HepG2 (cell line): ENCODE data around the gene CCDC191. TPM values are rescaled to one million over a fixed set of nuclear protein-coding genes. Genes with fewer than 3 reads are reported as not detected.

Experiments used
- BORCS8-MEF2B ChIP-seq: sonication (generic); formaldehyde crosslinking; IDR thresholded peaks from 2 replicates; pipeline ENCODE4 v1.8.0; 2022; ENCODE audit warnings: mild to moderate bottlenecking, missing genetic modification reagents
- CREB3 ChIP-seq: sonication (generic); formaldehyde crosslinking; IDR thresholded peaks from 2 replicates; pipeline ENCODE4 v1.5.0; 2020; ENCODE audit warnings: missing genetic modification reagents
- FOXP4 ChIP-seq: sonication (generic); formaldehyde crosslinking; IDR thresholded peaks from 2 replicates; pipeline ENCODE4 v1.4.0; 2020; ENCODE audit warnings: missing genetic modification reagents
- HOXA3 ChIP-seq: sonication (generic); formaldehyde crosslinking; IDR thresholded peaks from 2 replicates; pipeline ENCODE4 v1.5.0; 2020; ENCODE audit warnings: missing genetic modification reagents
- IRF2 ChIP-seq: IDR thresholded peaks from 2 replicates; pipeline ENCODE4 v1.6.1; 2018; ENCODE audit warnings: missing genetic modification reagents, missing compliant biosample characterization
- KIAA2018 ChIP-seq: sonication (generic); formaldehyde crosslinking; IDR thresholded peaks from 2 replicates; pipeline ENCODE4 v1.5.0; 2020; ENCODE audit warnings: mild to moderate bottlenecking, missing genetic modification reagents, borderline replicate concordance
- NFIC ChIP-seq: IDR thresholded peaks from 2 replicates; pipeline ENCODE4 v1.6.1; 2012; ENCODE audit warnings: mild to moderate bottlenecking, low read length, inconsistent platforms
- NR3C1 ChIP-seq: sonication (generic); formaldehyde crosslinking; IDR thresholded peaks from 2 replicates; pipeline ENCODE4 v1.4.0; 2020; ENCODE audit warnings: missing genetic modification reagents
- POLR2AphosphoS2 ChIP-seq: IDR thresholded peaks from 2 replicates; pipeline ENCODE4 v1.6.1; 2011; ENCODE audit warnings: low read depth, low read length, improper control_type of control experiment
- SMARCC2 ChIP-seq: fragments of 450-650 bp; IDR thresholded peaks from 2 replicates; pipeline ENCODE4 v1.6.1; 2017; ENCODE audit warnings: antibody characterized with exemption, mild to moderate bottlenecking
- SNAPC2 ChIP-seq: sonication (generic); formaldehyde crosslinking; IDR thresholded peaks from 2 replicates; pipeline ENCODE4 v1.8.1; 2022; ENCODE audit warnings: mild to moderate bottlenecking, missing genetic modification reagents
- U2AF1 ChIP-seq: fragments of 200-400 bp; formaldehyde crosslinking; optimal IDR thresholded peaks from 2 replicates; pipeline ENCODE3; 2017; ENCODE audit warnings: mild to moderate bottlenecking, low read depth, low read length
- ZBTB21 ChIP-seq: sonication (generic); formaldehyde crosslinking; IDR thresholded peaks from 2 replicates; pipeline ENCODE4 v1.4.0; 2020; ENCODE audit warnings: missing genetic modification reagents
- ZFP90 ChIP-seq: sonication (generic); formaldehyde crosslinking; IDR thresholded peaks from 2 replicates; pipeline ENCODE4 v1.8.0; 2022; ENCODE audit warnings: missing genetic modification reagents, mild to moderate bottlenecking, inconsistent platforms, borderline replicate concordance
- ZNF24 ChIP-seq: fragments of 450-650 bp; IDR thresholded peaks from 2 replicates; pipeline ENCODE4 v1.6.1; 2017; ENCODE audit warnings: antibody characterized with exemption, mild to moderate bottlenecking
- ZNF501 ChIP-seq: sonication (generic); formaldehyde crosslinking; IDR thresholded peaks from 2 replicates; pipeline ENCODE4 v1.5.1; 2020; ENCODE audit warnings: mild to moderate bottlenecking, moderate library complexity, missing genetic modification reagents
- ZNF546 ChIP-seq: sonication (generic); formaldehyde crosslinking; conservative IDR thresholded peaks from 2 replicates; pipeline ENCODE4 v1.8.1; 2023; ENCODE audit warnings: mild to moderate bottlenecking, missing genetic modification reagents
- ZNF589 ChIP-seq: sonication (generic); formaldehyde crosslinking; conservative IDR thresholded peaks from 2 replicates; pipeline ENCODE4 v1.8.0; 2022; ENCODE audit warnings: mild to moderate bottlenecking, moderate library complexity, missing genetic modification reagents
- polyA plus RNA-seq, 8 experiments: library from polyadenylated mRNA; depleted of rRNA in 3 of 8; stranded (reverse) in 7 of 8; unstranded in 1 of 8; fragments of >200 nt; fragmentation: Illumina TruSeq in 4 of 8; extraction: Trizol in 4 of 8; gene quantifications; 2 replicates each; pipeline versions ENCODE4 v1.2.1 to v1.2.3, GENCODE V29; 2011 to 2016; ENCODE audit warnings: low read depth in 4 of 8, missing spikeins in 1 of 8, mixed read lengths in 1 of 8; ENCODE audit not compliant: insufficient read depth in 1 of 8
- total RNA-seq, 5 experiments: library from RNA; depleted of rRNA; stranded (reverse); fragments of >200 nt; fragmentation: Illumina TruSeq; extraction: Trizol; gene quantifications; 2 replicates each; pipeline ENCODE4 v1.2.3, GENCODE V29; 2016; ENCODE audit warnings: low read depth in 1 of 5

CCDC191 gene
- total and polyA plus RNA-seq, 2 of the 13 experiments (the other 11 are each of a cell fraction or from before 2014, with no cell fraction given), result 0.91 to 1.4 TPM

- TF ChIP-seq CREB3 (CRISPR knock-in tag) (no peak), NFIC (no peak), SMARCC2 (no peak), BORCS8-MEF2B (peak; percentile 82), ZNF24 (no peak), FOXP4 (CRISPR knock-in tag) (peak; percentile 64), ZNF501 (CRISPR knock-in tag) (peak; percentile 83), NR3C1 (CRISPR knock-in tag) (no peak), POLR2AphosphoS2 (no peak), ZFP90 (CRISPR knock-in tag) (peak; percentile 93), IRF2 (peak; percentile 90), ZBTB21 (CRISPR knock-in tag) (no peak), KIAA2018 (no peak), U2AF1 (no peak), SNAPC2 (CRISPR knock-in tag) (no peak), ZNF546 (CRISPR knock-in tag) (no peak), HOXA3 (CRISPR knock-in tag) (peak; percentile 97), ZNF589 (CRISPR knock-in tag) (0 out of 2 replicates have a peak, but pooled peaks have one; percentile 30)
These were observed at the start of gene CCDC191, which contains the start of gene QTRT2 (continued) for GRCh38 chr3:114056130-114057010.
